Heart left ventricle (tissue), 13 donors: ENCODE results near the gene SVBP.

Experiments
- CTCF ChIP-seq, 12 donors: fragments of 200-600 bp; sonication (generic) in 4 of 12; IDR thresholded peaks; one replicate each; pipeline versions ENCODE4 v1.5.0 to v1.8.0; 2018 to 2022; ENCODE audit warnings: antibody characterized with exemption in 12 of 12, mild to moderate bottlenecking in 5 of 12
- POLR2A ChIP-seq, 2 donors: fragments of 450-650 bp; IDR thresholded peaks; one replicate each; pipeline ENCODE4 v1.6.1; 2017; ENCODE audit warnings: antibody characterized with exemption in 2 of 2, mild to moderate bottlenecking in 2 of 2, moderate library complexity in 2 of 2
- donor health status: ischemic (EF 13 %, LVEDD 7.1; RV severe dilation, severe dysfunction).
- donor health status: DM: no; HTN: yes; CAD: no.
- donor health status: DM: no; HTN: no; CAD: no.
- donor health status: ischemic (EF 25% LVEDD 6.9; RV normal size, moderate dysfunction).
- donor health status: ischemic (EF 25% LVEDD 5.7; RV mildly dilated, moderate dysfunction).
- donor health status: ischemic (EF 35%, LVEDD 5.7; RV mildly dilated, moderate dysfunction).
- donor health status: nonischemic (EF 11% LVEDD 7.7; RV severe dilation, severe dysfunction).
- donor health status: DM: yes; HTN: yes; CAD: no.
- donor health status: PGD.
- donor health status: ischemic (EF 29% LVEDD 5.4; RV normal size, mild dysfunction).
- donor health status: nonischemic (EF 23%, LVEDD 6.1; RV moderate dilation, normal function).

DNA sequence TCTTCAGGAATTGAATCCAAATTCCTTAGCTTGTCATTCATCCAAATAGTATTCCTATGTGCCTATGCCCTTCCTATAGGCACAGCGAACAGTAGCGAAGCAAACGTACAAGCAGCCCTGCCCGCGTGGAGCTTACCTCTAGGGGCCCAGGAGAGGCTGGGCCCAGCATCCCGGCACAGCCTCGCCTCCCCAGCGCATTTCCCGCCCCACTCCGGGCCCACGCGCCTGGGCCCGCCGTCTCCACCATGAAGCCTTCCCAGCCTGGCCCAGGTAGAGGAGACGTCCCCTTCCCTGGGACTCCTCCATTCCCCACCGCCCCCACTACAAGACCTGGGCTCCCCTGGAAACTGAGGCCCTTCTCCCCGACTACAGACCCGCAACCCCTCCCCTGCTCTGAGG lies 32.7 kb downstream of the SVBP start:
- TF ChIP-seq CTCF (IDR thresholded peaks at IDR 0.05) (no peak), POLR2A (IDR thresholded peaks at IDR 0.05) (no peak)
